ENCODE measurements around the gene CYB5R4.

The CYB5R4 gene

DNA sequence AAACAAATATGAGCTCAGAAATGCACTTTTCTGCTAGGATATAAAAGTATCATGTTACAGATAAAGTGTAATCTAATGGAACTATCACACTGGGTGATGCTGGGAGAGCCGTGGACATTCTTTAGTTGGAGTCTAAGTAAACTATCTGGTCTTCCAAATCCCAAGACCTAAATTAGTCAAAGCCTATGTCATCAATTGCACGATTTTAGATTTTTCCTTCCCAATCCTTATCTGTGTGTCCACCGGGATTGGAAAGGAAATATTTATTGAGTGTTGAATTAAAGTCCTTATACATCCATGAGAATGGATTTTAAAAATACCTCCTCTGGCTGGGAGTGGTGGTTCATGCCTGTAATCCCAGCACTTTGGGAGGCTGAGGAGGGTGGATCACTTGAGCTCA, 154.4 kb downstream of the CYB5R4 start:
- DNase-seq (ENCODE audit: low read depth): no peak
- TF ChIP-seq, protein P1, sequence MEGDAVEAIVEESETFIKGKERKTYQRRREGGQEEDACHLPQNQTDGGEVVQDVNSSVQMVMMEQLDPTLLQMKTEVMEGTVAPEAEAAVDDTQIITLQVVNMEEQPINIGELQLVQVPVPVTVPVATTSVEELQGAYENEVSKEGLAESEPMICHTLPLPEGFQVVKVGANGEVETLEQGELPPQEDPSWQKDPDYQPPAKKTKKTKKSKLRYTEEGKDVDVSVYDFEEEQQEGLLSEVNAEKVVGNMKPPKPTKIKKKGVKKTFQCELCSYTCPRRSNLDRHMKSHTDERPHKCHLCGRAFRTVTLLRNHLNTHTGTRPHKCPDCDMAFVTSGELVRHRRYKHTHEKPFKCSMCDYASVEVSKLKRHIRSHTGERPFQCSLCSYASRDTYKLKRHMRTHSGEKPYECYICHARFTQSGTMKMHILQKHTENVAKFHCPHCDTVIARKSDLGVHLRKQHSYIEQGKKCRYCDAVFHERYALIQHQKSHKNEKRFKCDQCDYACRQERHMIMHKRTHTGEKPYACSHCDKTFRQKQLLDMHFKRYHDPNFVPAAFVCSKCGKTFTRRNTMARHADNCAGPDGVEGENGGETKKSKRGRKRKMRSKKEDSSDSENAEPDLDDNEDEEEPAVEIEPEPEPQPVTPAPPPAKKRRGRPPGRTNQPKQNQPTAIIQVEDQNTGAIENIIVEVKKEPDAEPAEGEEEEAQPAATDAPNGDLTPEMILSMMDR (IDR thresholded peaks at IDR 0.05; ENCODE audit: insufficient read depth, low read depth, low read length, missing control alignments): no peak
- H3K4me3 ChIP-seq (ENCODE audit: low read length): no peak overlapping the region

DNA sequence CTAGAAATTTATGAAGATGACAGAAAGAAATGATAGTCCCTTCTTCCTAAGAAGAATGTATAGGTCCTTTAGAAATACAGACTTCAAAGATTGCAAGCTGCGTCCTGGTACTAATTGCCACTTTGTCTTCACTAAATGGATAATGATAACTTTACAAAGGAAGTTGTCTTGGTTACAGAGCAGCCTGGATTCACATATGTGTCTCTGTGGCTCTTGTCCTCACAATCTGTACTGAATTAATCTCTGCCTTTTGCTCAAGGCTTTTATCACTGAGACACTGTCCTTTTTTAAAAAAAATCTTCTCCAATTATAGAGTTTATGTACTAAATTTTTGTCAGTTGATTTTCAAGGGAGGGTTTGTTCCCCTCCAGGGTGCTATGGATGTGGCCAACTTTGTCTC, 156.5 kb downstream of the CYB5R4 start:
- TF ChIP-seq, protein P1 (IDR thresholded peaks at IDR 0.05; ENCODE audit: insufficient read depth, low read depth, low read length, missing control alignments): no peak
- no peak overlapping the region for H3K4me3 ChIP-seq (ENCODE audit: low read length)
- DNase-seq (ENCODE audit: low read depth): no peak

All from epithelial cell of esophagus (primary cell).